ENCODE results near the gene TMEM135.

Gene TMEM135

GRCh38 chr11:87322568-87322967, 284.8 kb downstream of the TMEM135 start:
- H3K4me2 ChIP-seq: no peak overlapping the region
- no peak overlapping the region for H2AFZ ChIP-seq (ENCODE audit: low read depth)
- no peaks in the 10 kb centered on the region for H3K79me2 ChIP-seq (ENCODE audit: insufficient read depth, low read depth)
- H3K4me1 ChIP-seq (ENCODE audit: low read depth, poor library complexity, severe bottlenecking): no peaks in the 10 kb centered on the region
- no peak overlapping the region for H3K4me3 ChIP-seq (IDR thresholded peaks at IDR 0.05; ENCODE audit: insufficient read depth, low read depth, low read length)
- no peaks in the 10 kb centered on the region for H3K36me3 ChIP-seq (ENCODE audit: insufficient read depth)
- H3K27ac ChIP-seq: no peak overlapping the region
- H4K20me1 ChIP-seq (ENCODE audit: insufficient read depth): no peaks in the 10 kb centered on the region
- no peak for TF ChIP-seq CTCF (conservative IDR thresholded peaks at IDR 0.05; ENCODE audit: low read depth, low read length)
- no peak overlapping the region for H3K9ac ChIP-seq
- H3K27me3 ChIP-seq (ENCODE audit: insufficient read depth, low read depth): no peaks in the 10 kb centered on the region

DNA sequence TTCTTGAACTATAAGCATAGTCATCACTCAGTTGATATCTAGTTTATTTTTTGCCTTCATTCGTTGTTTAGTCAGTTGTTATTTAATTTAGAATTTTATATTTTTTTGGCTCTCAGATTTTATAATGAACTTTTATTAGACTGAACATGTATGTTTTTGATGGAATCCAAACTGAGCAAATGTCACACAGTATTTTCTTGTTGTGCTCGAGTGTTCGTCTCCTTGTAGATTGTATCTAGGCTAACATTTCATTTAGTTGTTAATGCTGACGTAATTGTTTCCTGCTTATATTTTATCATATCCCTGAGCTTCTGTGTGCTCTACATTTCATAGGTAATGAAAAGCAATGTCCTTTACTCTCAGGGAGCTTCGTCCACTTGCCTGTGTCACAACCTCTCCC, 286.2 kb downstream of the TMEM135 start:
- Histone ChIP-seq H3K4me2 (no peak overlapping the region), H3K36me3 (ENCODE audit: insufficient read depth) (no peaks in the 10 kb centered on the region)

GRCh38 chr11:87324817-87325489, 287.2 kb downstream of the TMEM135 start:
- Histone ChIP-seq H3K36me3 (ENCODE audit: insufficient read depth) (no peaks in the 10 kb centered on the region), H3K27ac (no peak overlapping the region)

More for the DNA sequence above, 286.2 kb downstream of the TMEM135 start:
- Histone ChIP-seq H2AFZ (ENCODE audit: low read depth) (no peak overlapping the region), H3K79me2 (ENCODE audit: insufficient read depth, low read depth) (no peaks in the 10 kb centered on the region), H3K4me1 (ENCODE audit: low read depth, poor library complexity, severe bottlenecking) (no peaks in the 10 kb centered on the region), H4K20me1 (ENCODE audit: insufficient read depth) (no peaks in the 10 kb centered on the region), H3K27me3 (ENCODE audit: insufficient read depth, low read depth) (no peaks in the 10 kb centered on the region), H3K4me3 (IDR thresholded peaks at IDR 0.05; ENCODE audit: insufficient read depth, low read depth, low read length) (no peak overlapping the region), H3K9ac (no peak overlapping the region), H3K27ac (no peak overlapping the region)
- TF ChIP-seq CTCF (conservative IDR thresholded peaks at IDR 0.05; ENCODE audit: low read depth, low read length): no peak

GRCh38 chr11:87325490-87325872, 287.7 kb downstream of the TMEM135 start:
- no peaks in the 10 kb centered on the region for H3K79me2 ChIP-seq (ENCODE audit: insufficient read depth, low read depth)
- no peaks in the 10 kb centered on the region for H3K27me3 ChIP-seq (ENCODE audit: insufficient read depth, low read depth)
- no peak overlapping the region for H3K9ac ChIP-seq
- no peaks in the 10 kb centered on the region for H3K4me1 ChIP-seq (ENCODE audit: low read depth, poor library complexity, severe bottlenecking)
- no peak for TF ChIP-seq CTCF (conservative IDR thresholded peaks at IDR 0.05; ENCODE audit: low read depth, low read length)
- H4K20me1 ChIP-seq (ENCODE audit: insufficient read depth): no peaks in the 10 kb centered on the region
- H3K36me3 ChIP-seq (ENCODE audit: insufficient read depth): no peaks in the 10 kb centered on the region
- no peak overlapping the region for H2AFZ ChIP-seq (ENCODE audit: low read depth)
- no peak overlapping the region for H3K27ac ChIP-seq
- H3K4me2 ChIP-seq: no peak overlapping the region
- H3K4me3 ChIP-seq (IDR thresholded peaks at IDR 0.05; ENCODE audit: insufficient read depth, low read depth, low read length): no peak overlapping the region

More at GRCh38 chr11:87324817-87325489, 287.2 kb downstream of the TMEM135 start:
- no peak overlapping the region for H2AFZ ChIP-seq (ENCODE audit: low read depth)
- H3K4me1 ChIP-seq (ENCODE audit: low read depth, poor library complexity, severe bottlenecking): no peaks in the 10 kb centered on the region
- no peaks in the 10 kb centered on the region for H4K20me1 ChIP-seq (ENCODE audit: insufficient read depth)
- no peak overlapping the region for H3K9ac ChIP-seq
- H3K4me2 ChIP-seq: no peak overlapping the region
- H3K27me3 ChIP-seq (ENCODE audit: insufficient read depth, low read depth): no peaks in the 10 kb centered on the region
- H3K79me2 ChIP-seq (ENCODE audit: insufficient read depth, low read depth): no peaks in the 10 kb centered on the region
- no peak for TF ChIP-seq CTCF (conservative IDR thresholded peaks at IDR 0.05; ENCODE audit: low read depth, low read length)
- H3K4me3 ChIP-seq (IDR thresholded peaks at IDR 0.05; ENCODE audit: insufficient read depth, low read depth, low read length): no peak overlapping the region

All from KMS-11 (cell line).